ENCODE results near the gene TBX2.

TBX2 gene

DNA sequence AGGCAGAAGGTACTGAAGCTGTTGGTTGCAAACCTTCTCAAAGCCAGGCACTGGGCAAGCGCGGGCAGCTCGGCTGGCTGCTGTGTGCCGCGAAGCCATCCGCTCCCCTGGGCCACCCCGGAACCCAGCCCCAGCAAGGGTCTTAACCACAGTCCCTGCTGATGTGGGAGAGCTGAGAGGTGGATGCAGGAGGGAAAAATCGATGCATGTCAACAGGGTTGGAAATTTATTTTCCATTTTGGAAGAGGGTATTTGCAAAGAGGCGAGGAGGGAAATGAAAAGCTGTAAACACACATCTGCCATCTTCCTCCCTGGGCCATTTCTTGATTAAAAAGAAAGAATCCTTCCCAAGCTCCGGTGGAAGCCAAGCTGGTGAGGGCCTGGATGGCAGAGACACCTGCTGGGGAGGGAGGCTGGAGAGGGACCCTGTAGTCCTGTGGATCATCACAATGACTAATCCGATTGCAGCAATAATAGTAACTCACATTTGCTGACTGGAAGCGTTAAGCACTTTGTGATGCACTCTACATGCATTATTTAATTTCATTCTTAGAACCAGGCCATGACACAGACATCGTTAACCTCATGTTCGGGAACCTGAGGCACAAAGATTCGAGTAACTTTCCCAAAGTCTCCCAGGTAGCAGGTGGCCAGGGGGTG lies 13.9 kb upstream of the TBX2 start:
- DNase-seq (ENCODE audit: low read depth in 1 of 2, low spot score in 1 of 2): no peak
- TF ChIP-seq JUND (IDR thresholded peaks at IDR 0.05; ENCODE audit: low read depth): no peak
- in situ Hi-C loops (cut with HindIII; ENCODE audit: low pct_unique_long_range_greater_than_20kb, low sequenced_read_pairs): no loop called here

- no peak for TF ChIP-seq JUND (IDR thresholded peaks at IDR 0.05; ENCODE audit: low read depth)
- in situ Hi-C loops (cut with HindIII; ENCODE audit: low pct_unique_long_range_greater_than_20kb, low sequenced_read_pairs): no loop called here
- no peak for DNase-seq (ENCODE audit: low read depth in 1 of 2, low spot score in 1 of 2)
Observed at GRCh38 chr17:61386251-61386650, 13.4 kb upstream of the TBX2 start.

- in situ Hi-C loops (cut with HindIII; ENCODE audit: low pct_unique_long_range_greater_than_20kb, low sequenced_read_pairs): no loop called here
- no peak for DNase-seq (ENCODE audit: low read depth in 1 of 2, low spot score in 1 of 2)
- TF ChIP-seq JUND (IDR thresholded peaks at IDR 0.05; ENCODE audit: low read depth): no peak
Observed at GRCh38 chr17:61387011-61387410, 12.6 kb upstream of the TBX2 start.

DNA sequence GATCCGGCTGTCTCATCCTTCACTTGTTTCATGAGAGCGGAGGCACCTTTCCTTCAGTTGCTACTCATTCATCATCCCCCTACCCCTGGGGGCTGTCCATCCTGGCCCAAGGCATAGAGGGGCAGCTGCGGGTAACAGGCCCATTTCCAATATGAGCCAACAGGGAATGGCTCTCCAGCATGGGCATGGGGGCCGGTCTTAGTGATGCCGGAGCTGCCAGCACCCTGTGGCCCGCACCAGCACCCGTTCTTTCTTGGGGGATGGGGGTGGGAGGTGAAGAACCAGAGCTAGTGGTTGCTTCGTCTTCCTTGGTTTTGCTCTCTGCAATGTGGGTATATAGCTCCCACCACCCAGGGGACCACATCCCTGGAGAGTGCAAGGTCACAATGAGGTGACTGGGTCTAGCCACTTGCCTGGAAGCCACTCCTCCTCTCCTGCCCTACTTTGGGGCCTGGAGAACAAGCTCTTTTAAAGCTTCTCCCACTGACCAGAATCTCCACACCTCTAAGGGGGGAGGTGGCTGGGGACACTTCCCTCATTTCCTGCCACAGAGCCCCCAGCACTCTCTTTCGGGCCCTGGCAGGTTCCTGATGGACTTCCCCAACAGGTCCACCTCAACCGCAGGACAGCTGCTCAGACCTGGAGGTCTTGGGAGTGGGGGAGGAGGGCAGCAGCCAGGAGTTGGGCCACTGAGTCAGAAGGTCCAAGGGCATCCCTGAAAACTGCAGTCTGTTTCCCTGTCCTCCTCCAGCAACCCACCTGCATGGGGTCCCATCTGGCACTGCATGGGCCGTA lies 11.9 kb upstream of the TBX2 start:
- TF ChIP-seq JUND (IDR thresholded peaks at IDR 0.05; ENCODE audit: low read depth): no peak
- no peak for DNase-seq (ENCODE audit: low read depth in 1 of 2, low spot score in 1 of 2)
- in situ Hi-C loops (cut with HindIII; ENCODE audit: low pct_unique_long_range_greater_than_20kb, low sequenced_read_pairs): no loop called here

DNA sequence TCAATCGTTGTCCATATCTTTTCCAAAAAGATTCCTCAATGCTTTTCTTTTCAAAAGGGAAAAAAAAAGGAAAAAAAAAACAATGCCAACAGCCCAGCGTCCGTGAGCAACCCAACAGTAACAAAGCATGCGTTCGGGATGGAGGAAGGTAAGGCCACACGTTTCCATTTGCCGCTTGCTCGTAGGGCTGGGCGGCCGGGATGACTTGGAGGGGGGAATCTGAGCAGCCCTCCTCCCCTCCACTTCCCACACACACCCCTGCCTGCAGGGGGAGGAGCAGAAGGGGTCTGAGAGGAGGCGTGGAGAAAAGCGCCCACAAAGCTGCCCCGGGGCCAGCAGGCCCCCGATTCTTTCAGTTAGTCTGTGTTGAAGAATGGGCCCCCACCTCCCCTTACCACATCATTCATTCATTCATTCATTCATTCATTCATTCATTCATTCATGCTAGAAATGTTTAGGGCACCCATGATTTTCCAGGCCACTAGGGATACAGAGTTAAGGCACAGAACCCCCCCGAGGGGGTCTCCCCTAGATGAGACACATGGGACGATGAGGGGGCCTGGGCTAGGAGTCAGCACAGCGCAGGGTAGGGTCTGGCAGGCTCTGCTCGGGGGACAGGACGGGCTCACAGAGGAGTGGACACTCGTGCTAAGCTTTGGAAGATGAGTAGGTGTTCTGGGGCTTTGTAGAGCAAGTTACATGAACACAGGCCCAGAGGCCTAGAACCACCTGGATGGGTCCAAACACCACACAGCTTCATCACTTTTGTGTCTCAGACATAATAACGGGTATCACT lies 10.9 kb upstream of the TBX2 start:
- no peak for TF ChIP-seq JUND (IDR thresholded peaks at IDR 0.05; ENCODE audit: low read depth)
- DNase-seq (ENCODE audit: low read depth in 1 of 2, low spot score in 1 of 2): no peak

GRCh38 chr17:61389670-61390478 lies 9.8 kb upstream of the TBX2 start:
- in situ Hi-C loops (cut with HindIII; ENCODE audit: low pct_unique_long_range_greater_than_20kb, low sequenced_read_pairs): no loop called here
- peak; percentile 53 to 74 for DNase-seq (ENCODE audit: low read depth in 1 of 2, low spot score in 1 of 2)
- TF ChIP-seq JUND (IDR thresholded peaks at IDR 0.05; ENCODE audit: low read depth): no peak

More for the DNA sequence above, 10.9 kb upstream of the TBX2 start:
- in situ Hi-C loops (cut with HindIII; ENCODE audit: low pct_unique_long_range_greater_than_20kb, low sequenced_read_pairs): no loop called here

GRCh38 chr17:61390479-61390791 lies 9.2 kb upstream of the TBX2 start:
- no peak for TF ChIP-seq JUND (IDR thresholded peaks at IDR 0.05; ENCODE audit: low read depth)
- in situ Hi-C loops (cut with HindIII; ENCODE audit: low pct_unique_long_range_greater_than_20kb, low sequenced_read_pairs): no loop called here
- no peak for DNase-seq (ENCODE audit: low read depth in 1 of 2, low spot score in 1 of 2)

- in situ Hi-C loops (cut with HindIII; ENCODE audit: low pct_unique_long_range_greater_than_20kb, low sequenced_read_pairs): no loop called here
- TF ChIP-seq JUND (IDR thresholded peaks at IDR 0.05; ENCODE audit: low read depth): no peak
- no peak for DNase-seq (ENCODE audit: low read depth in 1 of 2, low spot score in 1 of 2)
Observed at GRCh38 chr17:61391595-61392291, 7.9 kb upstream of the TBX2 start.

- in situ Hi-C loops (cut with HindIII; ENCODE audit: low pct_unique_long_range_greater_than_20kb, low sequenced_read_pairs): no loop called here
- no peak for DNase-seq (ENCODE audit: low read depth in 1 of 2, low spot score in 1 of 2)
Observed at GRCh38 chr17:61392679-61393078, 7.0 kb upstream of the TBX2 start.

DNA sequence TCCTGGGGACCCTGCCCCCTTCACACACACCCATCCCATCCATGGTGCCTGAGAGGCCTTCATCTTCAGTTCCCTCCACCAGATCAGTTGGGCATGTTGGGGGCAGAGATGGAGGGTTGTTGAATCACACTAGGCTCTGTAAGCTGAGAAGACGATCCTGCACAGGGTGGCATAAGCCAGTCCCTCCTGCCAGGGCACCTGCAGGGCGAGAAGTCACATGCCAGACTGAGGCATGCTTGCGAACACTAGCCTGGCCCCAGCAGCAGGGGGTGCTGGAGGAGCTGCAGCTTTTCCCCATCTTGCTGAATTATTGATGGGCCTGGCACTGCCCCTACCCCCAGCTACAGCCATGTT lies 6.1 kb upstream of the TBX2 start:
- no peak for TF ChIP-seq JUND (IDR thresholded peaks at IDR 0.05; ENCODE audit: low read depth)
- peak; percentile 60 to 75 for DNase-seq (ENCODE audit: low read depth in 1 of 2, low spot score in 1 of 2)
- in situ Hi-C loops (cut with HindIII; ENCODE audit: low pct_unique_long_range_greater_than_20kb, low sequenced_read_pairs): no loop called here

More at GRCh38 chr17:61392679-61393078, 7.0 kb upstream of the TBX2 start:
- no peak for TF ChIP-seq JUND (IDR thresholded peaks at IDR 0.05; ENCODE audit: low read depth)

- in situ Hi-C loops (cut with HindIII; ENCODE audit: low pct_unique_long_range_greater_than_20kb, low sequenced_read_pairs): no loop called here
- DNase-seq (ENCODE audit: low read depth in 1 of 2, low spot score in 1 of 2): no peak
- no peak for TF ChIP-seq JUND (IDR thresholded peaks at IDR 0.05; ENCODE audit: low read depth)
Observed at GRCh38 chr17:61393904-61394629, 5.6 kb upstream of the TBX2 start.
